ENCODE data around the gene FXN.

GRCh38 chr9:69046723-69047122 is 11.2 kb downstream of the FXN start:
- TF ChIP-seq CTCF (IDR thresholded peaks at IDR 0.05) (no peak), POLR2A (IDR thresholded peaks at IDR 0.05) (no peak)
